H1 (cell line): ENCODE results near the gene TXNDC8. TPM values are rescaled to one million over a fixed set of nuclear protein-coding genes. Genes with fewer than 3 reads are reported as not detected.

Experiments used
- CTCF ChIA-PET: fragments of 300-600 bp; sonication (Branson Sonifier 250); formaldehyde crosslinking; loops from one replicate; lab custom pipeline; 2021; ENCODE audit not compliant: partially characterized antibody; lab: Charles Lee
- POLR2A ChIA-PET: fragments of 300-600 bp; sonication (Branson Sonifier 250); formaldehyde crosslinking; loops from one replicate; lab custom pipeline; 2021; ENCODE audit warnings: inconsistent platforms; ENCODE audit not compliant: partially characterized antibody; lab: Charles Lee
- DNase-seq, 2 experiments: peaks; one replicate each; pipeline versions ENCODE4 v3.0.0 to v3.0.0-alpha.2; 2010 to 2022; ENCODE audit warnings: low spot score in 2 of 2, low read depth in 1 of 2, mixed read lengths in 1 of 2
- FAIRE-seq: peaks from 2 replicates; lab custom pipeline; 2011; peaks lifted over from hg19 to GRCh38; lab: Jason Lieb, UNC
- H2AFZ ChIP-seq: 2 replicates; pipeline ENCODE4 v1.8.1; 2012; ENCODE audit warnings: low read length, inconsistent platforms
- H2AK5ac ChIP-seq: 2 replicates; pipeline ENCODE4 v1.6.1; 2013; ENCODE audit warnings: low read depth, low read length
- H2BK120ac ChIP-seq: replicated peaks from 2 replicates; pipeline ENCODE3; 2013; ENCODE audit warnings: low read depth, low read length, inconsistent platforms
- H2BK12ac ChIP-seq: 2 replicates; pipeline ENCODE4 v1.6.1; 2013; ENCODE audit warnings: low read depth, low read length
- H2BK15ac ChIP-seq: 2 replicates; pipeline ENCODE4 v1.6.1; 2013; ENCODE audit warnings: low read length
- H2BK20ac ChIP-seq: 2 replicates; pipeline ENCODE4 v1.6.1; 2013; ENCODE audit warnings: low read length
- H2BK5ac ChIP-seq: 2 replicates; pipeline ENCODE4 v1.6.1; 2013; ENCODE audit warnings: low read depth, low read length
- H3K14ac ChIP-seq: 2 replicates; pipeline ENCODE4 v1.6.1; 2013; ENCODE audit warnings: inconsistent platforms; ENCODE audit not compliant: insufficient read length
- H3K18ac ChIP-seq: 2 replicates; pipeline ENCODE4 v1.6.1; 2013; ENCODE audit warnings: low read length; ENCODE audit errors: extremely low read depth
- H3K23ac ChIP-seq: 2 replicates; pipeline ENCODE4 v1.6.1; 2013; ENCODE audit warnings: inconsistent platforms; ENCODE audit not compliant: insufficient read length
- H3K23me2 ChIP-seq: 2 replicates; pipeline ENCODE4 v1.6.1; 2013; ENCODE audit warnings: low read depth, low read length
- H3K27ac ChIP-seq: 2 replicates; pipeline ENCODE4 v1.6.1; 2011; ENCODE audit warnings: low read depth, low read length, inconsistent platforms
- H3K27me3 ChIP-seq, 4 experiments: replicated peaks in 1 of 4; 1 replicate in 1 of 4; 2 replicates in 3 of 4; pipeline versions ENCODE4 v1.6.1 to v1.8.1; 2011 to 2013; ENCODE audit warnings: low read length in 3 of 4, mild to moderate bottlenecking in 3 of 4, inconsistent platforms in 2 of 4, mixed read lengths in 2 of 4, moderate library complexity in 1 of 4; ENCODE audit not compliant: control insufficient read depth in 3 of 4, insufficient read depth in 3 of 4; ENCODE audit errors: extremely low read depth in 1 of 4
- H3K36me3 ChIP-seq, 4 experiments: 2 replicates each; pipeline versions ENCODE4 v1.6.1 to v1.8.1; 2011 to 2013; ENCODE audit warnings: mild to moderate bottlenecking in 4 of 4, low read length in 3 of 4, moderate library complexity in 2 of 4, control low read depth in 1 of 4, inconsistent platforms in 1 of 4; ENCODE audit not compliant: insufficient read depth in 4 of 4, control insufficient read depth in 2 of 4
- H3K4ac ChIP-seq: replicated peaks from 2 replicates; pipeline ENCODE3; 2013; ENCODE audit warnings: low read length, low read depth, mixed read lengths, inconsistent platforms; ENCODE audit not compliant: insufficient read length
- H3K4me1 ChIP-seq, 4 experiments: replicated peaks in 1 of 4; 1 replicate in 1 of 4; 2 replicates in 3 of 4; pipeline versions ENCODE4 v1.6.1 to v1.8.1; 2011 to 2013; ENCODE audit warnings: low read length in 3 of 4, inconsistent platforms in 2 of 4, mixed read lengths in 1 of 4; ENCODE audit not compliant: insufficient read depth in 4 of 4, control insufficient read depth in 3 of 4
- H3K4me2 ChIP-seq, 2 experiments: 2 replicates each; pipeline versions ENCODE4 v1.6.1 to v1.8.1; 2011 to 2013; ENCODE audit warnings: low read depth in 2 of 2, low read length in 2 of 2, control low read depth in 1 of 2, inconsistent platforms in 1 of 2, mild to moderate bottlenecking in 1 of 2; ENCODE audit not compliant: insufficient read depth in 1 of 2
- H3K4me3 ChIP-seq, 4 experiments: fragments of 200-600, 300-600 bp in 1 of 4; sonication (generic), shearing (Covaris generic), sonication (Bioruptor Twin) in 1 of 4; 2 replicates each; pipeline versions ENCODE4 v1.5.1 to v1.8.1; 2011 to 2016; ENCODE audit warnings: low read length in 4 of 4, low read depth in 3 of 4, control low read depth in 2 of 4, inconsistent platforms in 2 of 4, mild to moderate bottlenecking in 2 of 4, mixed read lengths in 1 of 4, moderate library complexity in 1 of 4; ENCODE audit not compliant: insufficient read depth in 2 of 4; ENCODE audit errors: extremely low read depth in 1 of 4
- H3K56ac ChIP-seq: replicated peaks from 2 replicates; pipeline ENCODE3; 2013; ENCODE audit warnings: low read depth, mild to moderate bottlenecking, mixed read lengths, low read length, inconsistent platforms; ENCODE audit not compliant: insufficient read length
- H3K79me1 ChIP-seq: 2 replicates; pipeline ENCODE4 v1.6.1; 2013; ENCODE audit warnings: low read depth, low read length, control low read depth
- H3K79me2 ChIP-seq, 2 experiments: 2 replicates each; pipeline versions ENCODE4 v1.6.1 to v1.8.1; 2012 to 2013; ENCODE audit warnings: low read length in 2 of 2, mild to moderate bottlenecking in 2 of 2, inconsistent platforms in 1 of 2; ENCODE audit not compliant: insufficient read depth in 2 of 2, control insufficient read depth in 1 of 2
- H3K9ac ChIP-seq, 4 experiments: replicated peaks in 1 of 4; 1 replicate in 1 of 4; 2 replicates in 3 of 4; pipeline versions ENCODE4 v1.6.1 to v1.8.1; 2011 to 2013; ENCODE audit warnings: low read depth in 3 of 4, low read length in 3 of 4, control low read depth in 2 of 4, mild to moderate bottlenecking in 2 of 4, moderate library complexity in 2 of 4, inconsistent platforms in 1 of 4; ENCODE audit errors: extremely low read depth in 1 of 4
- H3K9me3 ChIP-seq, 2 experiments: 2 replicates each; pipeline versions ENCODE4 v1.6.1 to v1.8.1; 2012 to 2013; ENCODE audit warnings: mild to moderate bottlenecking in 2 of 2, moderate library complexity in 2 of 2, control low read depth in 1 of 2, inconsistent platforms in 1 of 2, low read depth in 1 of 2, low read length in 1 of 2, mixed read lengths in 1 of 2; ENCODE audit not compliant: insufficient read depth in 2 of 2
- H4K20me1 ChIP-seq, 2 experiments: replicated peaks in 1 of 2; 2 replicates each; pipeline versions ENCODE3 to v1.8.1; 2011 to 2013; ENCODE audit warnings: inconsistent platforms in 2 of 2, low read length in 2 of 2, mild to moderate bottlenecking in 1 of 2; ENCODE audit not compliant: insufficient read depth in 2 of 2, control insufficient read depth in 1 of 2
- H4K5ac ChIP-seq: 2 replicates; pipeline ENCODE4 v1.6.1; 2013; ENCODE audit warnings: low read length, low read depth, mixed read lengths, inconsistent platforms; ENCODE audit not compliant: insufficient read length
- H4K8ac ChIP-seq: 2 replicates; pipeline ENCODE4 v1.8.0; 2013; ENCODE audit warnings: mild to moderate bottlenecking, moderate library complexity, low read length, inconsistent platforms; ENCODE audit not compliant: insufficient read depth; ENCODE audit errors: extremely low read depth
- H4K91ac ChIP-seq: replicated peaks from 2 replicates; pipeline ENCODE3; 2013; ENCODE audit warnings: low read length, mixed read lengths, inconsistent platforms; ENCODE audit not compliant: insufficient read length
- EZH2 ChIP-seq: fragments of 200-600 bp; sonication (generic); IDR thresholded peaks from 2 replicates; pipeline ENCODE4 v1.7.1; 2012; ENCODE audit warnings: low read depth, mild to moderate bottlenecking, moderate library complexity, low read length, inconsistent platforms; ENCODE audit not compliant: severe bottlenecking
- FOSL1 ChIP-seq: IDR thresholded peaks from 2 replicates; pipeline ENCODE4 v1.6.1; 2011; ENCODE audit warnings: mild to moderate bottlenecking, low read depth, low read length, moderate library complexity; ENCODE audit not compliant: insufficient read depth
- MAFK ChIP-seq: IDR thresholded peaks from 2 replicates; pipeline ENCODE4 v1.6.1; 2012; ENCODE audit warnings: low read depth, mild to moderate bottlenecking, improper control_type of control experiment, low read length
- POLR2A ChIP-seq, 2 experiments: IDR thresholded peaks; 1 replicate in 1 of 2; 2 replicates in 1 of 2; pipeline ENCODE4 v1.6.1; 2011; ENCODE audit warnings: low read depth in 2 of 2, low read length in 2 of 2, mild to moderate bottlenecking in 2 of 2; ENCODE audit errors: control extremely low read depth in 1 of 2
- SIN3A ChIP-seq, 2 experiments: IDR thresholded peaks in 1 of 2; conservative IDR thresholded peaks in 1 of 2; 2 replicates each; pipeline ENCODE4 v1.6.1; 2011 to 2012; ENCODE audit warnings: low read length in 2 of 2, improper control_type of control experiment in 1 of 2, low read depth in 1 of 2, mild to moderate bottlenecking in 1 of 2
- SP4 ChIP-seq: IDR thresholded peaks from 2 replicates; pipeline ENCODE4 v1.6.1; 2012; ENCODE audit warnings: low read length, inconsistent platforms
- TEAD4 ChIP-seq: IDR thresholded peaks from 2 replicates; pipeline ENCODE4 v1.6.1; 2012; ENCODE audit warnings: low read depth, low read length, inconsistent platforms, mixed read lengths
- WGBS, 2 experiments: shearing (Covaris generic) in 1 of 2; methylation state at CpG; one replicate each; pipeline versions ENCODE4 v1.1.6 to v1.1.7; 2013 to 2015; ENCODE audit warnings: low lambda C conversion rate in 2 of 2, mixed read lengths in 2 of 2, inconsistent platforms in 1 of 2, low coverage in 1 of 2, missing lambda C conversion rate in 1 of 2; ENCODE audit not compliant: insufficient replicate concordance in 2 of 2, insufficient coverage in 1 of 2, insufficient read length in 1 of 2; ENCODE audit errors: extremely low coverage in 1 of 2, missing lambda C conversion rate in 1 of 2; 5-methylcytosine and 5-hydroxymethylcytosine counted together
- polyA plus RNA-seq, 7 experiments: library from polyadenylated mRNA; depleted of rRNA in 3 of 7; stranded (reverse) in 5 of 7; unstranded in 2 of 7; fragments of >200 nt in 5 of 7; fragments of 200-250 nt in 2 of 7; gene quantifications; 1 replicate in 5 of 7; 2 replicates in 1 of 7; 4 replicates in 1 of 7; pipeline versions ENCODE4 v1.2.1 to v1.2.3, GENCODE V29; 2011 to 2013; ENCODE audit warnings: missing spikeins in 2 of 7, mixed read lengths in 2 of 7
- total RNA-seq: library from RNA; stranded (reverse); fragmentation: NEBNext Ultra II Directional; extraction: Animal tissue kit (Norgen Biotek cat#: 25700); gene quantifications from 2 replicates; pipeline ENCODE4 v1.2.1, GENCODE V29; 2021
- TF ChIP-seq, protein P1 (sequence below): IDR thresholded peaks from 2 replicates; pipeline ENCODE4 v1.6.1; 2012; ENCODE audit warnings: inconsistent platforms

TXNDC8 gene
- total and polyA plus RNA-seq, 2 of the 8 experiments (the other 6 are each of a cell fraction or from before 2014, with no cell fraction given), result not detected

DNA sequence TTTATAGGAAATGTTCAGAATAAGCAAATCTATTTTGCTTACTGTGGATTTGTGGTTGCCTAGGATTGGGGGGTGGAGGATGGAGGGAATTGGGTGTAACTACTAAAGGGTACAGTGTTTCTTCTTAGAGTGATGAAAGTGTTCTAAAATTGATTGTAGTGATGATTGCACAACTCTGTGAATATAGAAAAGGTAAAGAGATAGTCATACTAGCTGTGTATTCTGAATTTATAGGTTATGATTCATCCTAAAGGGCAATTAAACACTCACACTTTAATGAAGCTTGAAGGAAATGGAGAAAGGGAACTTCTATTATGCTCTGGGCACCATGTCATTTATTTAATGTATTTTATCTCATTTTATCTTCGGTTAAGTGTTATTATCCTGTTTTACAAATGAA lies 9.9 kb downstream of the TXNDC8 start:
- no peak overlapping the region for H2AK5ac ChIP-seq
- TF ChIP-seq EZH2 (no peak), FOSL1 (no peak), MAFK (no peak), POLR2A (IDR thresholded peaks at IDR 0.05; ENCODE audit: control extremely low read depth in 1 of 2, low read depth in 2 of 2, low read length in 2 of 2) (no peak), SP4 (no peak), SIN3A (conservative IDR thresholded peaks at IDR 0.05 in 1 of 2, IDR thresholded peaks at IDR 0.05 in 1 of 2; ENCODE audit: low read depth in 1 of 2, low read length in 2 of 2) (no peak), TEAD4 (no peak)
- TF ChIP-seq, protein P1, sequence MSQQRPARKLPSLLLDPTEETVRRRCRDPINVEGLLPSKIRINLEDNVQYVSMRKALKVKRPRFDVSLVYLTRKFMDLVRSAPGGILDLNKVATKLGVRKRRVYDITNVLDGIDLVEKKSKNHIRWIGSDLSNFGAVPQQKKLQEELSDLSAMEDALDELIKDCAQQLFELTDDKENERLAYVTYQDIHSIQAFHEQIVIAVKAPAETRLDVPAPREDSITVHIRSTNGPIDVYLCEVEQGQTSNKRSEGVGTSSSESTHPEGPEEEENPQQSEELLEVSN, result no peak

More for the DNA sequence above, 9.9 kb downstream of the TXNDC8 start:
- Histone ChIP-seq H2BK12ac (no peak overlapping the region), H3K14ac (no peak overlapping the region), H2BK15ac (no peak overlapping the region), H3K36me3 (no peaks in the 10 kb centered on the region), H3K23me2 (no peaks in the 10 kb centered on the region; the same call in 1 of the 2 replicates), H3K9ac (no peak overlapping the region), H2BK5ac (no peak overlapping the region), H2BK20ac (no peak overlapping the region), H4K91ac (no peak overlapping the region), H3K4me2 (no peak overlapping the region), H3K56ac (no peak overlapping the region), H3K4ac (no peak overlapping the region), H3K79me2 (no peaks in the 10 kb centered on the region), H3K4me3 (no peak overlapping the region), H2AFZ (no peak overlapping the region), H4K5ac (no peak overlapping the region), H3K79me1 (no peaks in the 10 kb centered on the region), H3K27ac (no peak overlapping the region), H2BK120ac (no peak overlapping the region), H3K4me1 (no peaks in the 10 kb centered on the region), H3K18ac (no peak overlapping the region), H4K8ac (no peak overlapping the region), H4K20me1 (no peaks in the 10 kb centered on the region), H3K23ac (no peak overlapping the region), H3K9me3 (peaks cover 0 to 2% of the 10 kb centered on the region in 2 experiments; a peak in 1 of 4 replicates), H3K27me3 (no peaks in the 10 kb centered on the region)
- no peak for DNase-seq
- 100% methylated on average over 1 of the region's 1 CpG; no CpG with 5 or more reads in 1 of the 2 experiments for WGBS, 2 experiments
- FAIRE-seq, result no peak
- CTCF ChIA-PET, result interaction anchor here (1.0 kb wide), 1 partner anchor 13 kb away, joined by 3 read pairs; no protein-coding TSS in a partner anchor
- POLR2A ChIA-PET, result no interaction called here
